H54 (cell line): Measurements from ENCODE around the gene FAM20B.

Experiments
- DNase-seq: peaks from one replicate; pipeline ENCODE4 v3.0.0; 2011; ENCODE audit warnings: low spot score, mixed read lengths; ENCODE audit not compliant: insufficient read length
- FAIRE-seq: peaks from 3 replicates; lab custom pipeline; 2011; peaks lifted over from hg19 to GRCh38; lab: Jason Lieb, UNC
- POLR2A ChIP-seq: IDR thresholded peaks from 2 replicates; pipeline ENCODE4 v1.6.1; 2011; ENCODE audit warnings: low read depth, mild to moderate bottlenecking, low read length

Gene FAM20B

GRCh38 chr1:179052776-179053175 lies 27.1 kb downstream of the FAM20B start:
- TF ChIP-seq POLR2A = no peak
- DNase-seq (no peak), FAIRE-seq (no peak)

GRCh38 chr1:179053486-179053885 lies 27.8 kb downstream of the FAM20B start:
- FAIRE-seq (no peak), DNase-seq (no peak)
- no peak for TF ChIP-seq POLR2A

GRCh38 chr1:179055937-179056336 lies 30.2 kb downstream of the FAM20B start:
- no peak for TF ChIP-seq POLR2A
- no peak for FAIRE-seq
- DNase-seq = no peak

- FAIRE-seq (no peak), DNase-seq (no peak)
- TF ChIP-seq POLR2A = no peak
These were observed 33.1 kb downstream of the FAM20B start for GRCh38 chr1:179058487-179059483.

GRCh38 chr1:179061360-179062282 lies 35.9 kb downstream of the FAM20B start:
- no peak for DNase-seq
- no peak for FAIRE-seq
- TF ChIP-seq POLR2A = no peak

GRCh38 chr1:179066471-179066870 lies 40.8 kb downstream of the FAM20B start:
- DNase-seq (no peak), FAIRE-seq (no peak)
- TF ChIP-seq POLR2A = no peak

GRCh38 chr1:179077396-179077795 lies 51.7 kb downstream of the FAM20B start:
- no peak for FAIRE-seq
- no peak for TF ChIP-seq POLR2A
- peak; percentile 45 for DNase-seq

- no peak for TF ChIP-seq POLR2A
- FAIRE-seq = no peak
- DNase-seq = no peak
These were observed 53.5 kb downstream of the FAM20B start for GRCh38 chr1:179079113-179079761.

GRCh38 chr1:179080866-179081686 lies 55.4 kb downstream of the FAM20B start:
- no peak for DNase-seq
- FAIRE-seq = no peak
- no peak for TF ChIP-seq POLR2A

- TF ChIP-seq POLR2A = peak; percentile 96
- DNase-seq (peak; percentile 86), FAIRE-seq (no peak)
These were observed 56.1 kb downstream of the FAM20B start, which contains the start of gene TOR3A for GRCh38 chr1:179081687-179082332. Gene TOR3A (plus strand): TSS chr1:179082070. CDS start chr1:179082129, 59 bp downstream.

- no peak for TF ChIP-seq POLR2A
- DNase-seq (peak; percentile 34), FAIRE-seq (no peak)
These were observed 56.8 kb downstream of the FAM20B start for GRCh38 chr1:179082333-179082998.

GRCh38 chr1:179082999-179083335 lies 57.3 kb downstream of the FAM20B start:
- no peak for FAIRE-seq
- DNase-seq = no peak
- no peak for TF ChIP-seq POLR2A
